Astrocyte (in vitro differentiated cells and primary cell): ENCODE results near the gene DAD1.

ENCODE experiments used
- CTCF ChIP-seq: IDR thresholded peaks from 2 replicates; pipeline ENCODE4 v1.5.1; 2011; ENCODE audit warnings: low read depth, mild to moderate bottlenecking, inconsistent platforms, low read length, moderate library complexity; ENCODE audit not compliant: insufficient read depth
- EZH2 ChIP-seq: IDR thresholded peaks from 2 replicates; pipeline ENCODE4 v1.6.1; 2012; ENCODE audit warnings: mild to moderate bottlenecking, low read length, inconsistent platforms; ENCODE audit not compliant: insufficient read depth

- TF ChIP-seq CTCF (no peak), EZH2 (no peak)
These were observed 22.2 kb downstream of the DAD1 start for GRCh38 chr14:22566845-22567244.
